Pericardium fibroblast (primary cell): Measurements from ENCODE around the gene ZNF485. TPM values are rescaled to one million over a fixed set of nuclear protein-coding genes. Genes with fewer than 3 reads are reported as not detected.

Source experiments
- total RNA-seq: library from RNA; depleted of rRNA; stranded (reverse); fragments of >200 nt; gene quantifications from 2 replicates; pipeline ENCODE4 v1.2.3, GENCODE V29; 2015

ZNF485 gene
- 2.0 and 5.0 TPM in 2 replicates for total RNA-seq

DNA sequence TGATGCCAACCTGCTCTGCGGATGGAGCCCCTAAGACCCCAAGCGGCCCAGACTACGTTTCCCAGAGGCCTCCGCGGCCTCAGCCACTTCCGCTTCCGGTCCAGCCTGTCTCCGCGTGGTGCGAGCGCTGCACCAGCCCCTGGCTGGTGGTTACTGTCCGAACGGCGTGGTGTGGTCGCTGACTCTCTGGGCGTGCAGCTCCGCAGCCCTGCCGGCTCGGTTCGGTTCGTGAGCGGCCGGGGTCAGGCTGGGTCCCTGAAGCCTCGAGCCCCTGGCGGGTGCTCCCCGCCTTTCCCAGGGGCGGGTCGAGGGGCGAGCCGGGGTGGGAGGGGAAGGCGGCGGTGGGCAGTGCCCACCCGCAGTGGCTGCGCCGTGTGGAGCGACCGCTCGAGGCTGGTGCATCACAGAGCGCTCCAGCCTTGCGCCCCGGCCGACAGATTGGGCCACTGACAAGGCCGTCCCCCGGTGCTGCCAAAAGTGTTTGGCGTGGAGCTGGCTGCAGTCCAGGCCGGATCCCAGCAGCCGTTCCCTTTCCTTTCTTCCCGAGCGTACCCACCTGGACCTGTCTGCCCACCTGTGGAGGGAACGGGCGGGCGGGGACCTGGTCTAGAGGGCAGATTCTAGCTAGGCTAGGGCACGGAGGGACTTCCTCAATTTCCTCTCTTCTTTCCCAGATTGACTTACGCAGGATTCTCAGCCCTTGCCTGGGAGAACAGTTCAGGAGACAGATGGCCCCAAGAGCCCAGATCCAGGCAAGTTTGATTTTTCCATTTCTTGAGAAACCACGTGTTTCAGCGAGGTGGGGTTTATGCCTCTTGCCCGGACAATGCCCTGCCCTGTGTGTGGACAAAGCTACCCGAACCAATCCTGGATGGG, at the start of gene ZNF485:
ZNF485 (plus strand) TSS at position 116 of the 876 bp plus-strand sequence; CDS start at position 729, 613 bp downstream.

GRCh38 chr10:43574001-43574892, 32.0 kb upstream of the ZNF485 start, which contains the start of gene ZNF239:
ZNF239 (minus strand) TSS chr10:43574616; CDS start chr10:43558079, 16,537 bp downstream.

DNA sequence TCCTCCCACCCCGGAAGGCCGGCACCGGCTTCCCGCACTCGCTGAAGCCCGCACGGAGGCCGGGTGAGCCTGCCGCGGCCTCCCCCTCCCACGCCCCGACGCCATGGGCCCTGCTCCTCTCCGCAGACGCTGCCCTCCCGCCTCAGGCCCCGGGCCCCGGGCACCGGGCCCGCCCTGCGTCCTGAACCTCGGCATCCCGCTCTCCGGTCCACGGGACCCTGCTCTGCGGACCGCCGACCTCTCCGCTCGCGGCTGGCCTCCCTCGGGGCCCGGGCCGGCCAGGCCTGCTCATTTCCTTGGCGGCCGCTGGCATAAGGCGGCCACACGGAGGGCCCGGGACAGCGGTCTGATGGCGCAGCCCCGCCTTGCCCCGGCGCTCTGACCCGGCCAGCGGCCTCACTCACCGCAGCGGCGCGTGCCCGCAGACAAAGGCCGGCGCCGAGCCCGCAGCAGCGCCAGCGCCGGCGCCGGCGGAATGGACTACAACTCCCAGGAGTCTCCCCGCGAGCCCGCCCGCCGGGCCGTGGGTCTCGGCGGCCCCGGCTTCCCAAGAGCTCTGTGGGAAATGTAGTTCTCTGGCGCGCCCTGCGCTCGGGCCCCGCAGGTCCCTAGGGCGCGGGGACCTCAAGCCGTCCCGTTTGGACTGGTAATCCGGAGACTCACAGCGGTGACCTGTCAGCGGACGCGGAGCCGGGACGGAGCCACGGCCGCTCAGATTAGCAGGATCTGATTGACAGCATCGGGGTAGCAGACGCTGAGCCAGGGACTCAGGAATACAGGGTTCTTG, 42.4 kb downstream of the ZNF485 start, which contains the start of gene ZNF32:
ZNF32 (minus strand) TSS at position 484 of the 787 bp plus-strand sequence. CDS start 2,748 bp downstream, outside the sequence.

Other genes starting within 250 kb of the ZNF485 start
- gene FXYD4, start 234.8 kb upstream of the ZNF485 start, total RNA-seq, result not detected in 2 replicates
- gene HNRNPF, start 197.3 kb upstream of the ZNF485 start, total RNA-seq, result 169 and 176 TPM in 2 replicates
- 1.8 and 3.8 TPM in 2 replicates for gene ZNF487, start 169.3 kb upstream of the ZNF485 start, total RNA-seq
- 1.2 and 4.3 TPM in 2 replicates for gene ZNF239, start 31.8 kb upstream of the ZNF485 start, total RNA-seq
- 36.1 and 46.3 TPM in 2 replicates for gene ZNF32, start 42.4 kb downstream of the ZNF485 start, total RNA-seq